GM19025 (cell line): Measurements from ENCODE around the gene TM4SF4.

ENCODE experiments used
- ATAC-seq: cut with Tn5 transposase; IDR thresholded peaks from one replicate; pipeline ENCODE4 v1.9.1; 2021; ENCODE audit warnings: mild to moderate bottlenecking, low read depth, moderate library complexity; ENCODE audit not compliant: unreplicated experiment

The TM4SF4 gene

GRCh38 chr3:149541091-149541491 is 66.6 kb downstream of the TM4SF4 start:
- no peak for ATAC-seq

- ATAC-seq: no peak
These were observed 68.1 kb downstream of the TM4SF4 start for GRCh38 chr3:149542375-149543312.

GRCh38 chr3:149545049-149545448 is 70.6 kb downstream of the TM4SF4 start:
- no peak for ATAC-seq

- no peak for ATAC-seq
These were observed 72.9 kb downstream of the TM4SF4 start for GRCh38 chr3:149547413-149547812.

GRCh38 chr3:149547954-149548668 is 73.6 kb downstream of the TM4SF4 start:
- ATAC-seq: no peak

GRCh38 chr3:149548669-149549065 is 74.2 kb downstream of the TM4SF4 start:
- ATAC-seq: no peak

- no peak for ATAC-seq
These were observed 77.0 kb downstream of the TM4SF4 start for GRCh38 chr3:149551500-149551899.

- no peak for ATAC-seq
These were observed 78.2 kb downstream of the TM4SF4 start for GRCh38 chr3:149552700-149553099.
